RWPE1 (cell line): ENCODE measurements around the gene FMO5.
A peak's percentile ranks its signal among the peaks of the same experiment; 100 is the strongest.

Experiments used
- CTCF ChIA-PET: fragments of 350-600 bp; sonication (Branson Sonifier 250); formaldehyde crosslinking; extraction: SDS; loops from one replicate; lab custom pipeline; 2021; lab: Yijun Ruan, JAX
- POLR2A ChIA-PET: fragments of 400-600 bp; formaldehyde crosslinking; extraction: SDS; loops from one replicate; lab custom pipeline; 2020; ENCODE audit warnings: antibody characterized with exemption; ENCODE audit not compliant: low non-redundant PET; lab: Yijun Ruan, JAX
- DNase-seq: peaks from one replicate; pipeline ENCODE4 v3.0.0; 2012; ENCODE audit warnings: low spot score
- H3K27ac ChIP-seq: fragments of 450-650 bp; 2 replicates; pipeline ENCODE4 v1.5.1; 2017
- TF ChIP-seq, protein P1 (sequence below): fragments of 450-650 bp; conservative IDR thresholded peaks from 2 replicates; pipeline ENCODE4 v1.5.1; 2017; ENCODE audit warnings: low read depth, mild to moderate bottlenecking

The FMO5 gene, protein sequence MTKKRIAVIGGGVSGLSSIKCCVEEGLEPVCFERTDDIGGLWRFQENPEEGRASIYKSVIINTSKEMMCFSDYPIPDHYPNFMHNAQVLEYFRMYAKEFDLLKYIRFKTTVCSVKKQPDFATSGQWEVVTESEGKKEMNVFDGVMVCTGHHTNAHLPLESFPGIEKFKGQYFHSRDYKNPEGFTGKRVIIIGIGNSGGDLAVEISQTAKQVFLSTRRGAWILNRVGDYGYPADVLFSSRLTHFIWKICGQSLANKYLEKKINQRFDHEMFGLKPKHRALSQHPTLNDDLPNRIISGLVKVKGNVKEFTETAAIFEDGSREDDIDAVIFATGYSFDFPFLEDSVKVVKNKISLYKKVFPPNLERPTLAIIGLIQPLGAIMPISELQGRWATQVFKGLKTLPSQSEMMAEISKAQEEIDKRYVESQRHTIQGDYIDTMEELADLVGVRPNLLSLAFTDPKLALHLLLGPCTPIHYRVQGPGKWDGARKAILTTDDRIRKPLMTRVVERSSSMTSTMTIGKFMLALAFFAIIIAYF

DNA sequence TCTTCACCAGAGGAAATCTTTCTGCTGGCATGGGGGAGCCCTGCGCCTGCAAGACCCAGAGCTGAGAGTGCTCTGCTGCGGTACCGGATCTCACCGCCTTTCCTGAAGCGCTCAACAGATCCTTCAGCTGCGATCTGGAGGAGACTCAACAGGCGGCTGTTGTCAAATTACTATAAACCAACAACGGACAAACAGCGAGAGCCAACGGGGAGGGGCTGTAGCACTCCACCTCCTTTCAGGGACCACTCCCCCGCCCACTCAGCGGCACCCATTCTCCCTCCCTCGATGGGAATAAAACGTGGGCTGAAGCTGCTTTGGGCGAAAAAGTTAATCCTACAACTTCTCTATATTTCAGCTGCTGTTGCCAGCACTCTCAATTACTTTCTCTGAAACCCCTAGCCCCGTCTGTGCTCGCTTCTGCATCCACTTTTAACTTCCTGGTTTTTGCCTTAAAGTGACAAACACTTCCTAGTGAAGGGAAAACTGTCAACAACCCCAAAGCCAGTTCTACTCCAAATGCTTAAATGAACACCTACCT is at the start of gene FMO5:
TSS of gene FMO5 (minus strand) at position 147 of the 538 bp plus-strand sequence. CDS start 310 bp downstream, outside the sequence.
- CTCF ChIA-PET, result no interaction called here
- POLR2A ChIA-PET, result no interaction called here
- H3K27ac ChIP-seq, result no peak within 1 kb of the TSS
- peak; percentile 11 for DNase-seq
- TF ChIP-seq, protein P1, sequence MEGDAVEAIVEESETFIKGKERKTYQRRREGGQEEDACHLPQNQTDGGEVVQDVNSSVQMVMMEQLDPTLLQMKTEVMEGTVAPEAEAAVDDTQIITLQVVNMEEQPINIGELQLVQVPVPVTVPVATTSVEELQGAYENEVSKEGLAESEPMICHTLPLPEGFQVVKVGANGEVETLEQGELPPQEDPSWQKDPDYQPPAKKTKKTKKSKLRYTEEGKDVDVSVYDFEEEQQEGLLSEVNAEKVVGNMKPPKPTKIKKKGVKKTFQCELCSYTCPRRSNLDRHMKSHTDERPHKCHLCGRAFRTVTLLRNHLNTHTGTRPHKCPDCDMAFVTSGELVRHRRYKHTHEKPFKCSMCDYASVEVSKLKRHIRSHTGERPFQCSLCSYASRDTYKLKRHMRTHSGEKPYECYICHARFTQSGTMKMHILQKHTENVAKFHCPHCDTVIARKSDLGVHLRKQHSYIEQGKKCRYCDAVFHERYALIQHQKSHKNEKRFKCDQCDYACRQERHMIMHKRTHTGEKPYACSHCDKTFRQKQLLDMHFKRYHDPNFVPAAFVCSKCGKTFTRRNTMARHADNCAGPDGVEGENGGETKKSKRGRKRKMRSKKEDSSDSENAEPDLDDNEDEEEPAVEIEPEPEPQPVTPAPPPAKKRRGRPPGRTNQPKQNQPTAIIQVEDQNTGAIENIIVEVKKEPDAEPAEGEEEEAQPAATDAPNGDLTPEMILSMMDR, result no peak

DNA sequence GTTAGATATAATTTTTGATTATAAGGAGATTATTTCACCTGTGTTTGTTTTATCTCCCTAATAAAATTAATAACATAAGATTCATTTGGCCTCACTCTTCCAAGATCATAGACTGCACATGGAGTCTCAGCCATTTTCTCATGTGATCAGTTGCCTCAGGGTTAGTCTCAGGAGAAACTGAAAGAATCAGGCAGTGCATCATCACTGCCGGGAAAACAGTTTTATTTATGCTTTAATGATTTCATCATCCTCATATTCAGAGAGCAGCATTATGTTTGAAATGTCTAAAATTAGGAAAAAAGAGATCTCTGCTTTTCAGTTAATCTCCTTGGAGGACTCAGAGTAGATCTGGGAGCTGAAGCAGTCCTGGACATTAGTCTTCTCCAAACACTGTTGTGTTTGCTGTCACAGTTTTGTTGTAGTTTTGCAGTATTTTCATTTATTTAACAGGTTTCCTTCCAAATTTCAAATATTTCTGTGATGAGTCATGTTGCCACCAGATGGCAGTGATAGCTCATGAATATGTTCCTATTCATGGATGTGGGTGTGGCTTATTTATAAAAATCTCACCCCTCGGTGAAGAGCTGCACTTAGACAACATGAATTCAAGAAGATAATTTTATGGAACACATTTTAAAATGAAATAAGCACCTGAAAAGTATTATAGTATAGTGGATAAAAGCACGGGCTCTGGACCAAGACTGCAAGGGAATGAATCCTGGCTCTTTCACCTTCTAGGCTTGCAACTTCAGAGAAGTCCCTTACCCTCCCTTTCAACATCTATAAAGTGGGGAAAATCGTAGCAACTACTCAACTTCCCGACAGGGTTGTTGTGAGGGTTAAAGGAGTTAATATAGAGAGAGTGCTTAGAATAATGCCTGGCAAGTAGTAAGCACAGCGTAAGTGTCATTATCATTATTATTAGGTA is 48.5 kb upstream of the FMO5 start:
- CTCF ChIA-PET, result interaction anchor here (0.5 to 4.5 kb wide), 13 partner anchors 9 to 628 kb away, joined by 3 to 38 read pairs (median 3); a partner anchor contains a TSS
- DNase-seq, result peak; percentile 74
- H3K27ac ChIP-seq, result no peak overlapping the region
- POLR2A ChIA-PET, result no interaction called here
- TF ChIP-seq, protein P1, result peak; percentile 60

DNA sequence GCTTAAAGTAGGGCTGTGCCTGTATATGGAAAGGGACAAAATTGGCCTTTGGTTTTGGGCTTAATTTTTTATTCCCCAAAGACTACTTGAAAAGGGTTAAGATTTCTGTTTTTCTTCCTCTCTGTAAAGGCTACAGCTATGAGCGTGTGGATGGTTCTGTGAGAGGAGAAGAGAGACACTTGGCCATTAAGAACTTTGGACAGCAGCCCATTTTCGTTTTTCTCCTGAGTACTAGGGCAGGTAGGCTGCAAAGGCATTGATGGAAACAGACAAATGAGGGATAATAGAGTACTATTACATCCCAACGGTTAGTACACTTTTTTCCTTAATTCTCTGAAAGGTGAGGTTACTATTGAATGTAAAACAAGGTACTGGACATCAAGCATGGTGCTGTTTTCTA is 46.9 kb upstream of the FMO5 start:
- ChIA-PET CTCF (interaction anchor here (0.6 to 4.5 kb wide), 2 partner anchors 117 to 1575 kb away, joined by 6 to 38 read pairs; no protein-coding TSS in a partner anchor), POLR2A (no interaction called here)
- no peak for DNase-seq
- TF ChIP-seq, protein P1, result no peak
- H3K27ac ChIP-seq, result no peak overlapping the region

DNA sequence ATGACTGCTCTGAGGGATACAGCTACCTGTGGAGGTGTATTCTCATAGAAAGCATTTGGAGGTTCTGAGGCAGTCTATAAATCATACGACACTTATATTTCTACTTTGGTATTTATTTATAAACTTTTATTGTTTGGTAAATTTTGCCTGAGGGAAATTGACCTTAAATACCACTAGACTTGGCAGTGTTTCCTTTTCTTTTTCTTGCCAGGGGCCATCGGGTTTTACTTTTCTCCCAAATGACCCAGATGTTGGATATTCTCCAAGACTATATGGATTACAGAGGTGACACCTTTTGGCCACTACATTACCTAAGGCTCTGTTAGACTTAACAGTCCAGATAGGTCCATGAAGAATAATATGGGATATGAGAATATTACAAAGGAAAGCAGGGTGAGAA is 45.6 kb upstream of the FMO5 start:
- TF ChIP-seq, protein P1, result no peak
- ChIA-PET POLR2A (no interaction called here), CTCF (interaction anchor here (2.4 kb wide), 1 partner anchor 119 kb away, joined by 7 read pairs; no protein-coding TSS in a partner anchor)
- no peak overlapping the region for H3K27ac ChIP-seq
- no peak for DNase-seq

DNA sequence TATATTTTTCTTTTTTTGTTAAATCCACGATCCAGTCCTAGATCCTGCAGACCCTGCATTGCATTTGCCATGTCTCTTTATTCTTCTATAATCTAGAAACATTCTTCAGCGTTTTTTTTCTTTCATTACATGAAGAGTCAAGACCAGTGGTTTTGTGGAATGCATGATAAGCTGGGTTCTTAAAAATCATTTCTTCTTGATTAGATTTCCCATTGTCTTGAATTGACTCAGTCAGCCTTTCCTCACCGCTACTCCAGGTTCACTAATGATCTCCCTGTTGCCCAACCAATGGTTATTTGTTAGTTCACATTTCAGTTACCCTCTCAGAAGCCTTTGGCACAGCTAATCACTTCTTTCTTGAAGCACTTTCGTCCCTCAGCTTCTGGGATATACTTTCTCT is 42.6 kb upstream of the FMO5 start:
- ChIA-PET POLR2A (no interaction called here), CTCF (no interaction called here)
- no peak overlapping the region for H3K27ac ChIP-seq
- TF ChIP-seq, protein P1, result no peak
- DNase-seq, result no peak

DNA sequence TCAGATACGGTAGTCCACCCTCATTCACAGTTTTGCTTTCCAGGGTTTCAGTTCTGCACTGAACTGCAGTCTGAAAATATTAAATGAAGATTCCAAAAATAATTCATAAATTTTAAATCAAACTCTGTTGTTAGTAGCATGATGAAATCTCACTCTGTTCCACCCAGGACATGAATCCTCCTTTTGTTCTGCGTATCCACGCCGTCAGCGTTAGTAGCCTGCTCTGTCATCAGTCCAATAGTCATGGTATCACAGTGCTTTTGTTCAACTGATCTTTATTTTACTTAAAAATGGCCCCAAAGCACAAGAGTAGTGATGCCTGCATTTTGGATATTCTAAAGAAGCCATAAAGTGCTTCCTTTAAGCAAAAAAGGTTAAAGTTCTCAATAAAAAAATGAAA is 41.2 kb upstream of the FMO5 start:
- DNase-seq, result no peak
- no peak overlapping the region for H3K27ac ChIP-seq
- ChIA-PET CTCF (no interaction called here), POLR2A (no interaction called here)
- TF ChIP-seq, protein P1, result no peak
